Measurements from ENCODE around the gene IBA57.

- TF ChIP-seq POLR2AphosphoS5 (IDR thresholded peaks at IDR 0.05) (no peak), CTCF (IDR thresholded peaks at IDR 0.05) (no peak)
Observed at GRCh38 chr1:228156515-228156881, 9.1 kb upstream of the IBA57 start.
